Fibroblast of the conjunctiva (primary cell): ENCODE results near the gene TMEM108.

Experiments used
- DNase-seq: peaks from one replicate; pipeline ENCODE4 v3.0.0-alpha.2; 2010; ENCODE audit warnings: low read depth

Gene TMEM108

GRCh38 chr3:133167340-133168024 is 129.3 kb downstream of the TMEM108 start:
- DNase-seq, result no peak

- no peak for DNase-seq
These were observed 129.8 kb downstream of the TMEM108 start for GRCh38 chr3:133168025-133168401.

GRCh38 chr3:133169331-133170068 is 131.3 kb downstream of the TMEM108 start:
- no peak for DNase-seq

GRCh38 chr3:133171831-133172230 is 133.6 kb downstream of the TMEM108 start:
- no peak for DNase-seq

GRCh38 chr3:133181392-133182150 is 143.4 kb downstream of the TMEM108 start:
- DNase-seq, result no peak

GRCh38 chr3:133187870-133188379 is 149.7 kb downstream of the TMEM108 start:
- DNase-seq, result no peak

- no peak for DNase-seq
These were observed 150.8 kb downstream of the TMEM108 start for GRCh38 chr3:133188996-133189395.

GRCh38 chr3:133189893-133190292 is 151.7 kb downstream of the TMEM108 start:
- DNase-seq, result no peak

- DNase-seq, result no peak
These were observed 153.6 kb downstream of the TMEM108 start for GRCh38 chr3:133191818-133192217.

GRCh38 chr3:133192363-133192945 is 154.3 kb downstream of the TMEM108 start:
- DNase-seq, result no peak

GRCh38 chr3:133192967-133193366 is 154.8 kb downstream of the TMEM108 start:
- no peak for DNase-seq

- DNase-seq, result no peak
These were observed 158.3 kb downstream of the TMEM108 start for GRCh38 chr3:133196527-133196926.

- no peak for DNase-seq
These were observed 159.4 kb downstream of the TMEM108 start for GRCh38 chr3:133197619-133198018.

- no peak for DNase-seq
These were observed 168.7 kb downstream of the TMEM108 start for GRCh38 chr3:133206921-133207320.

GRCh38 chr3:133208184-133208583 is 170.0 kb downstream of the TMEM108 start:
- no peak for DNase-seq

GRCh38 chr3:133209871-133210550 is 171.8 kb downstream of the TMEM108 start:
- no peak for DNase-seq

- DNase-seq, result no peak
These were observed 172.5 kb downstream of the TMEM108 start for GRCh38 chr3:133210656-133211055.

GRCh38 chr3:133211449-133211848 is 173.3 kb downstream of the TMEM108 start:
- DNase-seq, result no peak

- DNase-seq, result no peak
These were observed 173.7 kb downstream of the TMEM108 start for GRCh38 chr3:133211856-133212255.

- DNase-seq, result no peak
These were observed 175.7 kb downstream of the TMEM108 start for GRCh38 chr3:133213937-133214336.

- no peak for DNase-seq
These were observed 189.6 kb downstream of the TMEM108 start for GRCh38 chr3:133227813-133228212.

GRCh38 chr3:133230195-133230594 is 192.0 kb downstream of the TMEM108 start:
- no peak for DNase-seq
